K562 (cell line): ENCODE results near the gene DIS3L2. TPM values are rescaled to one million over a fixed set of nuclear protein-coding genes. Genes with fewer than 3 reads are reported as not detected.
A peak's percentile ranks its signal among the peaks of the same experiment; 100 is the strongest.

Source experiments
- ATAC-seq: fragments of 200-7000 bp; cut with Tn5 transposase; 3 replicates; pipeline ENCODE4 v1.9.1; 2020; ENCODE audit warnings: moderate library complexity
- BruUV-seq: library from RNA; stranded (reverse); fragments of 400-500 nt; replicated peaks from 2 replicates; lab custom pipeline; 2021; lab: Mats Ljungman, UMichigan
- CTCF ChIA-PET: fragments of 300-600 bp; formaldehyde crosslinking; extraction: SDS; loops from one replicate; lab custom pipeline; 2021; ENCODE audit warnings: low intra/inter-chr PET ratio; lab: Yijun Ruan, JAX
- POLR2A ChIA-PET: fragments of 300-600, 350-650 bp; sonication (Branson Sonifier 250); formaldehyde crosslinking; extraction: SDS; loops from one replicate; lab custom pipeline; 2021; ENCODE audit warnings: antibody characterized with exemption, inconsistent platforms; lab: Yijun Ruan, JAX
- DNase-seq, 4 experiments: peaks; one replicate each; pipeline versions ENCODE4 v3.0.0 to v3.0.0-alpha.2; 2011 to 2018; ENCODE audit warnings: low spot score in 3 of 4, mixed read lengths in 3 of 4; ENCODE audit errors: extremely low read depth in 1 of 4
- FAIRE-seq: peaks from 2 replicates; lab custom pipeline; 2011; peaks lifted over from hg19 to GRCh38; lab: Jason Lieb, UNC
- H2AFZ ChIP-seq: 2 replicates; pipeline ENCODE4 v1.6.0; 2011; ENCODE audit warnings: low read depth, low read length, control low read depth, inconsistent platforms
- H3K27ac ChIP-seq: fragments of 200-600 bp; 3 replicates; pipeline ENCODE4 v1.8.0; 2011; ENCODE audit warnings: low read depth, mild to moderate bottlenecking, control low read depth, inconsistent platforms, low read length, moderate library complexity, mixed read lengths; ENCODE audit errors: extremely low read depth
- H3K27me3 ChIP-seq, 2 experiments: fragments of 300-600 bp in 1 of 2; 2 replicates in 1 of 2; 3 replicates in 1 of 2; pipeline versions ENCODE4 v1.6.0 to v1.8.0; 2011; ENCODE audit warnings: inconsistent platforms in 2 of 2, low read length in 2 of 2, mild to moderate bottlenecking in 1 of 2, mixed read lengths in 1 of 2, moderate library complexity in 1 of 2; ENCODE audit not compliant: control insufficient read depth in 2 of 2, insufficient read depth in 2 of 2
- H3K36me3 ChIP-seq: fragments of 300-600 bp; 3 replicates; pipeline ENCODE4 v1.8.0; 2011; ENCODE audit warnings: mild to moderate bottlenecking, low read length, inconsistent platforms; ENCODE audit not compliant: control insufficient read depth, insufficient read depth
- H3K4me1 ChIP-seq, 2 experiments: fragments of 200-600 bp in 1 of 2; replicated peaks in 1 of 2; 2 replicates in 1 of 2; 3 replicates in 1 of 2; pipeline versions ENCODE4 v1.5.1 to v1.8.0; 2011; ENCODE audit warnings: inconsistent platforms in 2 of 2, low read length in 2 of 2, mild to moderate bottlenecking in 1 of 2, mixed read lengths in 1 of 2, moderate library complexity in 1 of 2; ENCODE audit not compliant: control insufficient read depth in 2 of 2, insufficient read depth in 2 of 2
- H3K4me2 ChIP-seq: 2 replicates; pipeline ENCODE4 v1.6.1; 2011; ENCODE audit warnings: low read length, control low read depth, inconsistent platforms, mixed read lengths; ENCODE audit not compliant: insufficient read depth
- H3K4me3 ChIP-seq: fragments of 200-600 bp; sonication (generic), shearing (Covaris generic); 2 replicates; pipeline ENCODE4 v1.5.1; 2016; ENCODE audit warnings: control low read depth, inconsistent platforms
- H3K79me2 ChIP-seq: fragments of 200-600 bp; 3 replicates; pipeline ENCODE4 v1.8.0; 2011; ENCODE audit warnings: low read length, inconsistent platforms; ENCODE audit not compliant: control insufficient read depth, insufficient read depth
- H3K9ac ChIP-seq, 2 experiments: 2 replicates each; pipeline versions ENCODE4 v1.6.0 to v1.6.1; 2011; ENCODE audit warnings: low read depth in 2 of 2, low read length in 2 of 2, control low read depth in 1 of 2, inconsistent platforms in 1 of 2, mild to moderate bottlenecking in 1 of 2, mixed read lengths in 1 of 2; ENCODE audit not compliant: insufficient read depth in 1 of 2
- H3K9me1 ChIP-seq: one replicate; pipeline ENCODE4 v1.6.0; 2011; ENCODE audit warnings: inconsistent platforms, mild to moderate bottlenecking, low read length, moderate library complexity; ENCODE audit not compliant: control insufficient read depth, insufficient read depth
- H3K9me3 ChIP-seq: replicated peaks from 2 replicates; pipeline ENCODE4 v1.5.1; 2011; ENCODE audit warnings: low read depth, low read length, inconsistent platforms; ENCODE audit not compliant: control insufficient read depth, insufficient read depth
- H4K20me1 ChIP-seq: replicated peaks from 2 replicates; pipeline ENCODE4 v1.6.1; 2011; ENCODE audit warnings: low read length, inconsistent platforms, mixed read lengths; ENCODE audit not compliant: control insufficient read depth, insufficient read depth
- ADNP ChIP-seq: fragments of 200-800 bp; sonication (Bioruptor generic); IDR thresholded peaks from 2 replicates; pipeline ENCODE4 v1.6.1; 2016; ENCODE audit warnings: missing genetic modification characterization, missing compliant biosample characterization
- ATF1 ChIP-seq, 2 experiments: fragments of 450-650 bp in 1 of 2; IDR thresholded peaks; 2 replicates each; pipeline ENCODE4 v1.6.1; 2016; ENCODE audit warnings: missing compliant biosample characterization in 1 of 2, missing genetic modification characterization in 1 of 2
- MCM7 ChIP-seq, 2 experiments: fragments of 450-650 bp; IDR thresholded peaks; 2 replicates each; pipeline ENCODE4 v1.6.1; 2016 to 2018
- MED1 ChIP-seq: sonication (generic); formaldehyde crosslinking; IDR thresholded peaks from 2 replicates; pipeline ENCODE4 v1.8.1; 2023; ENCODE audit warnings: missing genetic modification reagents, borderline replicate concordance
- NFRKB ChIP-seq: fragments of 450-650 bp; IDR thresholded peaks from 2 replicates; pipeline ENCODE4 v1.6.1; 2016; ENCODE audit warnings: low read depth
- PRPF4 ChIP-seq: fragments of 200-400 bp; formaldehyde crosslinking; IDR thresholded peaks from one replicate; pipeline ENCODE4 v1.6.1; 2017; ENCODE audit warnings: low read length, low read depth, mild to moderate bottlenecking; ENCODE audit not compliant: insufficient read depth, poor library complexity, severe bottlenecking
- RBM25 ChIP-seq: fragments of 200-400 bp; formaldehyde crosslinking; IDR thresholded peaks from 2 replicates; pipeline ENCODE4 v1.6.1; 2018; ENCODE audit warnings: low read length, low read depth, moderate library complexity; ENCODE audit not compliant: severe bottlenecking
- RFX5 ChIP-seq: IDR thresholded peaks from 2 replicates; pipeline ENCODE4 v1.6.1; 2011; ENCODE audit warnings: low read depth, mild to moderate bottlenecking, improper control_type of control experiment, low read length
- SAFB ChIP-seq: fragments of 200-400 bp; formaldehyde crosslinking; IDR thresholded peaks from 2 replicates; pipeline ENCODE4 v1.6.1; 2017; ENCODE audit warnings: low read depth, low read length, borderline replicate concordance
- XRCC4 ChIP-seq: IDR thresholded peaks from one replicate; pipeline ENCODE4 v1.6.1; 2011; ENCODE audit not compliant: insufficient read depth, insufficient read length; ENCODE audit errors: extremely low read depth
- ZNF316 ChIP-seq: fragments of 450-650 bp; IDR thresholded peaks from 2 replicates; pipeline ENCODE4 v1.6.1; 2016
- ZNF584 ChIP-seq: fragments of 200-800 bp; sonication (Bioruptor generic); IDR thresholded peaks from 2 replicates; pipeline ENCODE4 v1.6.1; 2016; ENCODE audit warnings: low read depth, mild to moderate bottlenecking, missing genetic modification characterization, missing compliant biosample characterization
- ZSCAN32 ChIP-seq: fragments of 450-650 bp; formaldehyde crosslinking; IDR thresholded peaks from 2 replicates; pipeline ENCODE4 v1.4.0; 2020; ENCODE audit warnings: mild to moderate bottlenecking, moderate library complexity
- in situ Hi-C: fragments of 300-500 bp; cut with MboI; formaldehyde crosslinking; loops from 4 replicates; pipeline ENCODE4 v1.15.0; 2018; ENCODE audit warnings: inconsistent platforms, mixed read lengths
- intact Hi-C: fragments of 100-400 bp; cut with micrococcal nuclease; formaldehyde crosslinking; loops from 2 replicates; pipeline ENCODE4 v1.14.2; 2022
- polyA plus RNA-seq, 8 experiments: library from polyadenylated mRNA; depleted of rRNA in 4 of 8; stranded (reverse) in 5 of 8; unstranded in 3 of 8; fragments of >200 nt; fragmentation: Nextera tagmentation in 2 of 8; fragmentation: Illumina TruSeq in 1 of 8; extraction: Ambion mirVana in 2 of 8; extraction: Trizol in 1 of 8; gene quantifications; 2 replicates each; pipeline versions ENCODE4 v1.2.1 to v1.2.3, GENCODE V29; 2011 to 2014; ENCODE audit warnings: inconsistent platforms in 1 of 8, missing spikeins in 1 of 8
- total RNA-seq, 7 experiments: library from RNA; depleted of rRNA in 6 of 7; stranded (reverse); fragments of >200 nt in 6 of 7; fragmentation: Illumina TruSeq in 2 of 7; extraction: Trizol in 2 of 7; gene quantifications; 2 replicates each; pipeline versions ENCODE4 v1.2.1 to v1.2.3, GENCODE V29; 2011 to 2021; ENCODE audit warnings: low replicate concordance in 1 of 7
- TF ChIP-seq, protein P1 (sequence below): IDR thresholded peaks from 3 replicates; pipeline ENCODE4 v1.6.1; 2011; ENCODE audit warnings: borderline replicate concordance, mild to moderate bottlenecking, moderate library complexity; ENCODE audit not compliant: insufficient read length; ENCODE audit errors: extremely low read depth

Gene DIS3L2
- total and polyA plus RNA-seq, 9 of the 15 experiments (the other 6 are each of a cell fraction or from before 2014, with no cell fraction given) = 1.5 to 19.2 (median 11.2) TPM

DNA sequence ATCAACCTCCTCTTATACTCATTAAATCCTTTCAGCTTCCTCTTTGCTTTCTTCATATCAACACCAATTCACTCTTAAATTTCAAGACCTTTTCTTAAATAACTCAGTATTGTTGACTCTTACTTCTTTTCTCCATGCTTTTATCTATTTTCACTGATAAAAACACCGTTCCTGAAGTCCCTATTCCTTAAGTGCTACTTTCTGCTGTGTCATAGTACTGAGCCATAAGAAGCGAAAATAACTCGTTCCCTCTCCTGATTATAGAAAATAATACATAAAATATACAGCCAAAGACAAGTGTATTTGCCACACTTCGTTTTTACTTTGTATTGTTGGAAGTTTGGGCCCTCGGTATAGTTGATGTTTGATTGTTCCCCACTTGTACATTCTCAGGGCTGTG is 181.0 kb downstream of the DIS3L2 start (continued):
- peak; percentile 33; the same call in 1 of the 2 replicates for TF ChIP-seq ZNF316
- TF ChIP-seq, all 486 proteins: peak for 5

DNA sequence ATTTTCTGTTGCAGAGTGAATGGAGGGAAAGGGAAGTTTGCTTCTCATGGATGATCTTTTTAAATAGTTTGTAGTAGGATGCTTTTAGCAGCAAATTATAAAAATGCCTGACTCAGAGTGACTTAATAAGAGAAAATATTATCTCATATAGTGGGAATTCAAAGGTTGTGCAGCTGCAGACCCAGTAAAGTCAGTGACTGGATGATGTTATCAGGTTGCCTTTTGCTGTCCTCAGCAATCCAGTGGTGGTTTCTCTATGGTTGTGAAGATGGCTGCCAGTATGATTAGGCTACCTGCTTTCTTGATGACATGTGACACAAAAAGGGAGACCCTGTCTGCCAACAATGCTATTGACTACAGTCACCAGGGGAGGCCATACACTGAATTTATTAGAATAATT is 184.8 kb downstream of the DIS3L2 start:
- TF ChIP-seq, protein P1, sequence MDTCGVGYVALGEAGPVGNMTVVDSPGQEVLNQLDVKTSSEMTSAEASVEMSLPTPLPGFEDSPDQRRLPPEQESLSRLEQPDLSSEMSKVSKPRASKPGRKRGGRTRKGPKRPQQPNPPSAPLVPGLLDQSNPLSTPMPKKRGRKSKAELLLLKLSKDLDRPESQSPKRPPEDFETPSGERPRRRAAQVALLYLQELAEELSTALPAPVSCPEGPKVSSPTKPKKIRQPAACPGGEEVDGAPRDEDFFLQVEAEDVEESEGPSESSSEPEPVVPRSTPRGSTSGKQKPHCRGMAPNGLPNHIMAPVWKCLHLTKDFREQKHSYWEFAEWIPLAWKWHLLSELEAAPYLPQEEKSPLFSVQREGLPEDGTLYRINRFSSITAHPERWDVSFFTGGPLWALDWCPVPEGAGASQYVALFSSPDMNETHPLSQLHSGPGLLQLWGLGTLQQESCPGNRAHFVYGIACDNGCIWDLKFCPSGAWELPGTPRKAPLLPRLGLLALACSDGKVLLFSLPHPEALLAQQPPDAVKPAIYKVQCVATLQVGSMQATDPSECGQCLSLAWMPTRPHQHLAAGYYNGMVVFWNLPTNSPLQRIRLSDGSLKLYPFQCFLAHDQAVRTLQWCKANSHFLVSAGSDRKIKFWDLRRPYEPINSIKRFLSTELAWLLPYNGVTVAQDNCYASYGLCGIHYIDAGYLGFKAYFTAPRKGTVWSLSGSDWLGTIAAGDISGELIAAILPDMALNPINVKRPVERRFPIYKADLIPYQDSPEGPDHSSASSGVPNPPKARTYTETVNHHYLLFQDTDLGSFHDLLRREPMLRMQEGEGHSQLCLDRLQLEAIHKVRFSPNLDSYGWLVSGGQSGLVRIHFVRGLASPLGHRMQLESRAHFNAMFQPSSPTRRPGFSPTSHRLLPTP = no peak
- TF ChIP-seq MED1 = no peak
- TF ChIP-seq ZSCAN32 (CRISPR knock-in tag) = no peak
- TF ChIP-seq ADNP (tag) = no peak
- TF ChIP-seq ZNF584 = no peak
- TF ChIP-seq PRPF4 = no peak
- no peak for TF ChIP-seq XRCC4
- no peak for TF ChIP-seq NFRKB
- no peak for TF ChIP-seq RBM25
- no peak for TF ChIP-seq MCM7 (IDR thresholded peaks at IDR 0.05)
- TF ChIP-seq ATF1 (CRISPR knock-in tag; IDR thresholded peaks at IDR 0.05) = no peak
- TF ChIP-seq ATF1 (tag; IDR thresholded peaks at IDR 0.05) = no peak
- no peak for TF ChIP-seq SAFB
- TF ChIP-seq RFX5 = no peak
- H3K9me1 ChIP-seq = no peaks in the 10 kb centered on the region
- BruUV-seq = no TSS peak
- no peaks in the 10 kb centered on the region for H3K27me3 ChIP-seq
- H3K36me3 ChIP-seq = no peaks in the 10 kb centered on the region
- H3K9me3 ChIP-seq = no peaks in the 10 kb centered on the region
- H3K4me2 ChIP-seq = no peak overlapping the region
- no peak overlapping the region for H3K27ac ChIP-seq
- no peaks in the 10 kb centered on the region; a peak in 1 of 5 replicates for H3K4me1 ChIP-seq
- no peaks in the 10 kb centered on the region for H3K79me2 ChIP-seq
- in situ Hi-C loops = no loop called here
- no peak for FAIRE-seq
- no peak overlapping the region for H2AFZ ChIP-seq
- CTCF ChIA-PET = no interaction called here
- POLR2A ChIA-PET = no interaction called here
- DNase-seq = no peak
- intact Hi-C loops = loop anchor here (10.0 kb wide), 2 partner anchors 179 to 289 kb away; no protein-coding TSS in a partner anchor
- H4K20me1 ChIP-seq = no peaks in the 10 kb centered on the region
- no peak overlapping the region for H3K9ac ChIP-seq
- ATAC-seq = no peak
- no peak overlapping the region for H3K4me3 ChIP-seq
